Mammary epithelial cell (primary cell): ENCODE results near the gene ARHGAP40.

ENCODE experiments used
- CTCF ChIP-seq, 2 donors: IDR thresholded peaks in 1 of 2; conservative IDR thresholded peaks in 1 of 2; 2 replicates each; pipeline ENCODE4 v1.5.1; 2011 to 2012; ENCODE audit warnings: inconsistent platforms in 2 of 2, low read length in 2 of 2, mild to moderate bottlenecking in 2 of 2, control low read depth in 1 of 2, low read depth in 1 of 2; ENCODE audit not compliant: insufficient read depth in 1 of 2; ENCODE audit errors: extremely low read depth in 1 of 2
- EZH2 ChIP-seq: IDR thresholded peaks from 2 replicates; pipeline ENCODE4 v1.6.1; 2012; ENCODE audit warnings: low read length, inconsistent platforms, borderline replicate concordance

GRCh38 chr20:38665506-38666285 lies 64.1 kb downstream of the ARHGAP40 start:
- TF ChIP-seq CTCF (conservative IDR thresholded peaks at IDR 0.05 in 1 of 2, IDR thresholded peaks at IDR 0.05 in 1 of 2; ENCODE audit: extremely low read depth in 1 of 2, insufficient read depth in 1 of 2, low read depth in 1 of 2, low read length in 2 of 2): no peak
- TF ChIP-seq EZH2: no peak
